Choroid plexus epithelial cell (primary cell): Measurements from ENCODE around the gene CSNK1G2.

Source experiments
- DNase-seq: peaks from one replicate; pipeline ENCODE4 v3.0.0-alpha.2; 2010; ENCODE audit warnings: low read depth
- H3K4me3 ChIP-seq: 2 replicates; pipeline ENCODE4 v1.5.1; 2011; ENCODE audit warnings: low read depth, mild to moderate bottlenecking, control low read depth, low read length, moderate library complexity
- TF ChIP-seq, protein P1 (sequence below): conservative IDR thresholded peaks from 2 replicates; pipeline ENCODE4 v1.5.1; 2011; ENCODE audit warnings: low read depth, mild to moderate bottlenecking, control low read depth, inconsistent platforms, low read length, moderate library complexity

CSNK1G2 gene

DNA sequence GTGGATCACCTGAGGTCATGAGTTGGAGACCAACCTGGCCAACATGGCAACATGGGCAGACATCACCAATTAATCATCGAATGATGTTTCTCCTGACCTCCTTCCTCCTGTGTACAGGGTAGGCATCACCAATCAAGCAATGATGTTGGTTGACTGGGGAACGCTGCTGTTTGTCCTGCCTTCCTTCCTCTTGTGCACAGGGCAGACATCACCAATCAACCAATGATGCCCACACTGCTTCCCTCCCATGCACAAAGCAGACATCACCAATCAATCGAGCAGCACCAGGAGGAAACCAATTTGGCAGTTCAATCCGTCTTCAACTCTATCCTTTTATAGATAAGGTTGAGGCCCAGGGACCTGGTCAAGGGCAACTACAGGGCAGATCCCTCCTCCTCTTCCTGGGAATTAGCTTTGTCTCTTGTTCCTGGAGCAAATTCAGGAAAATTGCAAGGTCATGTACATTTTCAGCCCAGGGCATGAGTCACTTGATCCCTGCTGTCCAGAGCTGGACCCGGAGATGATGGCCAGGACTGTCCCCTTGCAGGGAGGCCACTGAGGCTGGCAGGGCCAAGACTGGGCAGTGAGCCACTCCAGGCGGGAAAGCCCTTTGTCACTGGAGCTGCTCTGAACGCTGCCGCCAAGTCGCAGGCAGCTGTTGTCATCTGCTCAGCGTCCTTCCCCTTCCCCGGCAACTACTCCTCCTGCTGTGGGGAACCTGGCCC, 5.3 kb upstream of the CSNK1G2 start:
- peak; percentile 57 for DNase-seq
- TF ChIP-seq, protein P1, sequence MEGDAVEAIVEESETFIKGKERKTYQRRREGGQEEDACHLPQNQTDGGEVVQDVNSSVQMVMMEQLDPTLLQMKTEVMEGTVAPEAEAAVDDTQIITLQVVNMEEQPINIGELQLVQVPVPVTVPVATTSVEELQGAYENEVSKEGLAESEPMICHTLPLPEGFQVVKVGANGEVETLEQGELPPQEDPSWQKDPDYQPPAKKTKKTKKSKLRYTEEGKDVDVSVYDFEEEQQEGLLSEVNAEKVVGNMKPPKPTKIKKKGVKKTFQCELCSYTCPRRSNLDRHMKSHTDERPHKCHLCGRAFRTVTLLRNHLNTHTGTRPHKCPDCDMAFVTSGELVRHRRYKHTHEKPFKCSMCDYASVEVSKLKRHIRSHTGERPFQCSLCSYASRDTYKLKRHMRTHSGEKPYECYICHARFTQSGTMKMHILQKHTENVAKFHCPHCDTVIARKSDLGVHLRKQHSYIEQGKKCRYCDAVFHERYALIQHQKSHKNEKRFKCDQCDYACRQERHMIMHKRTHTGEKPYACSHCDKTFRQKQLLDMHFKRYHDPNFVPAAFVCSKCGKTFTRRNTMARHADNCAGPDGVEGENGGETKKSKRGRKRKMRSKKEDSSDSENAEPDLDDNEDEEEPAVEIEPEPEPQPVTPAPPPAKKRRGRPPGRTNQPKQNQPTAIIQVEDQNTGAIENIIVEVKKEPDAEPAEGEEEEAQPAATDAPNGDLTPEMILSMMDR = no peak
- no peak overlapping the region for H3K4me3 ChIP-seq

DNA sequence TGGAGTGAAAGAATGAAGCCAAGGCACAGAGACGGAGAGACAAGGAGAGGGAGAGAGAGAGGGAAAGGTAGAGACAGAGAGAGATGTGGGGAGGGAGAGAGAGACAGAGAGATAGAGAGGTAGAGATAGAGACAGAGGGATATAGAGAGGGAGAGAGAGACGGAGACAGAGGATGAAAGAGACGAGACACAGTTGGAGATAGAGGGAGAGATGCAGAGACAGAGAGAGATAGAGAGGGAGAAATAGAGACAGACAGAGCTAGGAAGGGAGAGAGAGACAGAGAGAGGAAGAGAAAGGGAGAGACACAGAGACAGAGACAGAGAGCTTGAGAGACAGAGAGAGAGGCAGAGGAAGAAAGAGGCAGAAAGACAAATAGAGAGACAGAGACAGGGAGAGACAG, 4.5 kb upstream of the CSNK1G2 start:
- DNase-seq = no peak
- TF ChIP-seq, protein P1 = no peak
- H3K4me3 ChIP-seq = no peak overlapping the region

DNA sequence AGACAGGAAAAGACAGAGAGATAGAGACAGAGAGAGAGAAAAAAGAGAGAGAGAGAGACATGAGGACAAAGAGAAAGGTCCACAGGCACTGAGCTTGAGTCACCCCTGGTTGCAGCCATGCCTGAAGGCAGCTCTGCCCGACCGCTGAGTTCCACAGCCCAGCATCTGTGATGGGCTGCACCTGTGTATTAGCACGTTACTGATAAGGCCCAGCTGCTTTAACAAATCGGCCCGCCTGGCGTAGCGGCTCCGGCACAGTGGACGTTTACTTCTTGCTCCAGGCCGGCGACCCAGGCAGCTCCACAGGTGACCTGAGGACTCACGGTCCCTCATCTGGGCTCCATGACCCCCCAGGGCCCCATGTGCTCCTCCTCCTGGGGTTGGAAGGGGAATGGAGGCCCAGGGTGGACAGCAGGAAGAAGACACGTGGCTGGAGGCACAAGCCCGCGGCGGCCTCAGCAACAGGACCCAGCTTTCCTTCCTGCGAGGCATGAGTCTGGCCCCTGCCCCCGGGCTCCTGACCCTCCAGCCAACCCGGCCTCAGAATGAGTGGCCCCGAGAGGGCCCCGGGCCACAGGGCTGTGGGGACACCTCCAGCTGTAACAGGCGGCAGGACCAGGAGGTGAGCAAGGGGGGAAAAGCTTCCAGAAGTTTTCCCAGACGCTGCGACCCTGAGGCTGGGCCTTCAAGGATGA, 3.9 kb upstream of the CSNK1G2 start:
- no peak for DNase-seq
- TF ChIP-seq, protein P1 = no peak
- H3K4me3 ChIP-seq = no peak overlapping the region

DNA sequence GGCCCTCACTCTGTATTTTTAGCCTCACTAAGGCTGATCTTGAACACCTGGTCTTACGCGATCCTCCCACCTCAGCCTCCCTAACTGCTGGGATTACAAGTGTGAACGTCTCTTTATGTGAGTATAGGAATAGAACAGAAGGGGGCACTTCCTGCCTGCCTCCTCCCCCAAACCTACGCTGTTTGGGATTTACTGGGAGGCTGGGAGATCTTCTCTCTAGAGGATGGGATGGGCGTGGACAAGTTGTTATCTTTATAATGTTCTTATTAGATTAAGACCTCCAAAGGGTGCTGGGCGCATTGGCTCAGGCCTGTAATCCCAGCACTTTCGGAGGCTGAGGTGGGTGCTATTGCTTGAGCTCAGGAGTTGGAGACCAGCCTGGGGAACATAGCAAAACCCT, 2.9 kb upstream of the CSNK1G2 start:
- TF ChIP-seq, protein P1 = no peak
- no peak overlapping the region for H3K4me3 ChIP-seq
- DNase-seq = no peak

DNA sequence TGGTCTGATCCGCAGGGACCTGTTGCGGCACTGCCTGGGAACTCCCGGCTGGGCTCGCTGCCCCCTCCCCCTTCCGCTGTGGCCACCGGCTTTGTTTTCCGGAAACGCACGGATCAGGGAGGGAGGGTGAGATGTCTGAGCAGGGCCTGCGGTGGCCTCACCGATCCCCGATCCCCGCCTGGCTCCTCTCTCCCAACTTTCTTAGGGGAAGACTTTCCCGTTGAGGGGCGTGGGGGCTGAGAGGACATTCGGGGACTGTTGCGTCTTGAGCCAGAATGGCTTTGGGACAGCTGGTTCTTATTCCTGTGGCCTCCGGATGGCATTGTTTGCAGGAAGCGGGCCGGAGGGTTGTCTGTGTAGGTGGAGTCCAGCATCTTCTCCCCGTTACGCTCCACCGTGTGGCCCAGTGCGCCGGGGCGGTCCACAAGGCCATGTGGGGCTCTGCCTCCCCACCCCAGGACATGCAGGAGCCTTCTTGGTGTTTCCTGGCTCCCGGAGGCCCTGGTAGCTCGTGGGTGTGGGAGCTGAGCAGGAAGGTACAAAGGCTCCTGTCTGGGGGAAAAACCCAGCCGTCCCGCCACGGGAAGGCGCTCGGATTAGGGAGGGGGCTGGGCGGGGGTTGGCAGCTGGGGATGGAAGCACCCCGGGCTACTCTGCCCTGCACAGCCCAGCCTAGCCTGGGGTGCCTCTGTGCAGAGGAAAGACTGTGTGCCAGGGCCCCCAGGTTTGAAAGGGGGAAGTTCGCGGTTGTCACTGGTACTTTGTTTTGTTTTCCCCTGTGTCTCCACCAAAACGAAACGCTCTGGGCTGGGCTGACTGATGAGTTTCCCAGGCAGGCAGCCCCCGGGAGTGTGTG, 1.3 kb downstream of the CSNK1G2 start:
- DNase-seq = peak; percentile 73
- H3K4me3 ChIP-seq = peak overlapping the region; percentile 80
- TF ChIP-seq, protein P1 = no peak

DNA sequence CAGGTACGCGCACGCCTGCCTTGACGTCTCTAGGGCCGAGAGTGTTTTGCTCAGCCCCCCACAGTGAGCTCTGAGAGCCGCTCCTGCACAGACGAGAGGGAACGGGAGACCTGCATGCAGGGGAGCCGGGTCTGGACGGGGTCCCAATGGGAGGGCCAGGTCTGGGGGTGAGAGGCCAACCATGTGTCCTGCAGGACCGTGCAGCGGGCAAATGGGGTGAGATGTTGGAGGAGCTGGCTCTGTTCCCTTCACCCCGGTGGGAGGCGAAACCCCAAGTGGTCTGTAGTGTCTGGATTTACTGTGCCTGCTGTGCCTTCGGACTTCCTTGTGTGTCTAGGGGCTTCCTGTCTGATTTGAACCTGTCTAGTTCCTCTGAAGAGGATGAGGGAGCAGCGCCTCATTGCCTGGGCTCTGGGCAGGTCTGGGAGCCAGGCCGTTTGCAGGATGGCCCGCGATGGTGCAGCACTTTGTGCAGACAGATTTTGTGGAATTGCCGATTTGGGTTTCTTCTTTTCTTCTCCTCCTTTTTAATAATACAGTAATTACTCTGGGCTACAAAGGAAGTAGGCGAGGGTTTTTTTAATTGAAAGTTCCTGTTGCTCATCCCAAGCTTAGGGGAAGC, 2.1 kb downstream of the CSNK1G2 start:
- peak; percentile 34 for DNase-seq
- TF ChIP-seq, protein P1 = no peak
- H3K4me3 ChIP-seq = peak overlapping the region; percentile 80
